Measurements from ENCODE around the gene SSPN. TPM values are rescaled to one million over a fixed set of nuclear protein-coding genes. Genes with fewer than 3 reads are reported as not detected.

SSPN gene
- total and polyA plus RNA-seq, 8 donors: 0.61 to 11.9 (median 4.4) TPM

DNA sequence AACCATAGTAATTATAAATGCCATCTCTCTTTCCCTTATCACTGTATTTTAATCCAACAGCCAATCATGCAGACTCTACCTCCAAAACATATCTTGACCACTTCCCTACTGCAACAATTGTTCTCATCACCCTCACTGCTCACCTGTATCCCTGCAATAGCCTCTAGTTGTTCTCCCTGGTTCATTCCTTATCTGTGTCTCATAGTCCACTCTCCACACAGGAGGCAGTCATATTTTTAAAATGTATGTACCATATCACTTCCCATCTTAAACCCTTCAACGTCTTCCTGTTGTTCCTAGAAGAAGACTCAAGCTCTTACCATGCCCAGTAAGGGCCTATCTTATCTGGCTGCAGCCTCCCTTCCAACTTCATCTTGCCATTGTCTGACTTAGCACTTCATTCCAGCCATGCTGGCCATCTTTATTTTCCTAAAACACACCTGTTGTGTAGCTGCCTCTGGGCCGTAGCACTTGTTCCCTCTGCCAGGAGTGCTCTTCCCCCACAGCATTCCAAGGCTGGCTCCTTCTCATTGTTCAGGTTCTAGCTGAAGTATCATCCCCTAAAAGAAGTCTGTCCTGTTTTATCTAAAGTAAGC, 42.8 kb upstream of the SSPN start:
- FAIRE-seq (no peak), ATAC-seq (no peak), DNase-seq (no peak)
- intact Hi-C loops (cut with DNase I): no loop called here
- Histone ChIP-seq H3K4me1 (peaks cover 12 to 23% (median 20%) of the 10 kb centered on the region in 3 donors), H3K9me3 (no peaks in the 10 kb centered on the region), H3K27me3 (no peaks in the 10 kb centered on the region), H3K4me3 (no peak overlapping the region), H3K27ac (peak overlapping the region in 3 of 4 donors; percentile 29 to 72 (median 40)), H3K36me3 (no peaks in the 10 kb centered on the region)
- 60 to 70% methylated on average over 2 of the region's 2 CpGs for WGBS, 2 donors
- TF ChIP-seq, protein P1, sequence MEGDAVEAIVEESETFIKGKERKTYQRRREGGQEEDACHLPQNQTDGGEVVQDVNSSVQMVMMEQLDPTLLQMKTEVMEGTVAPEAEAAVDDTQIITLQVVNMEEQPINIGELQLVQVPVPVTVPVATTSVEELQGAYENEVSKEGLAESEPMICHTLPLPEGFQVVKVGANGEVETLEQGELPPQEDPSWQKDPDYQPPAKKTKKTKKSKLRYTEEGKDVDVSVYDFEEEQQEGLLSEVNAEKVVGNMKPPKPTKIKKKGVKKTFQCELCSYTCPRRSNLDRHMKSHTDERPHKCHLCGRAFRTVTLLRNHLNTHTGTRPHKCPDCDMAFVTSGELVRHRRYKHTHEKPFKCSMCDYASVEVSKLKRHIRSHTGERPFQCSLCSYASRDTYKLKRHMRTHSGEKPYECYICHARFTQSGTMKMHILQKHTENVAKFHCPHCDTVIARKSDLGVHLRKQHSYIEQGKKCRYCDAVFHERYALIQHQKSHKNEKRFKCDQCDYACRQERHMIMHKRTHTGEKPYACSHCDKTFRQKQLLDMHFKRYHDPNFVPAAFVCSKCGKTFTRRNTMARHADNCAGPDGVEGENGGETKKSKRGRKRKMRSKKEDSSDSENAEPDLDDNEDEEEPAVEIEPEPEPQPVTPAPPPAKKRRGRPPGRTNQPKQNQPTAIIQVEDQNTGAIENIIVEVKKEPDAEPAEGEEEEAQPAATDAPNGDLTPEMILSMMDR (IDR thresholded peaks at IDR 0.05): no peak

DNA sequence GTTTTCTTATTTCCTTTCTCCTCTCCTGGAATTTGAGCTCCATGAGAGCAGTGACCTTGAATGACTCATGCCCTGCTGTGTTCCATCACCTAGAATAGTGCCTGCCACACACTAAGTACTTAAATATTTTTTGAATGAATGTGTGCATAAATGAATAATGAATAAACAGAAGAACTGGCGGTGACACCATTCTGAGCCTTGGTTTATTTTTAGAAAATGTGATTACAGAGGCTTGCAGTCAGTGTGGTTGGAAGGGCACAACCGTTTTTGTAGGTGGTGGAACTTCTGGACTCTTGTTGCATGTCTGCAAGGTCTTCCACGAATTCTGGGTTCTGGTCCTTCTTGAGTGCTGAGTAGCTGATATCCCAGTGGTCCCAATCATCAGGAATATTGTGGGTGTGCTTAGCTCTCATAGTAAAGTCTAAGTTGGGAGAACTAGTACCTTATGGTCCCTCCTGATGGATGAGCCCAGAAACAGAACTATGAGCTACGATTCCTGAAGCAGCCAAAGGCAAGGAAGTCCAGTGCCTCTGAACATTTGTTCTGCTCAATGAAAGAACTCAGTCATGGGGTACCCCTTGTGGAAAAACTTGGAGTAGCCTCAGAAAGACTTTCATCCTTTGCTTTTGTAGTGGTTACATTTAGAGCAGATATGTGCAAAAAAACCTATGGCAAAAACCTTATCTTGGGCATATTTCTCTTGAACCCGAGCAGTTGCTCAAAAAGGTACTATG, 41.8 kb upstream of the SSPN start:
- Histone ChIP-seq H3K27ac (peak overlapping the region in 3 of 4 donors; percentile 40 to 72 (median 68)), H3K27me3 (no peaks in the 10 kb centered on the region), H3K9me3 (no peaks in the 10 kb centered on the region), H3K36me3 (no peaks in the 10 kb centered on the region), H3K4me3 (no peak overlapping the region), H3K4me1 (peaks cover 12 to 23% (median 20%) of the 10 kb centered on the region in 3 donors)
- DNase-seq: peak in 3 of 6 donors; percentile 55 to 71 (median 62)
- WGBS, 2 donors: 23 to 25% methylated on average over 5 of the region's 5 CpGs
- TF ChIP-seq, protein P1 (IDR thresholded peaks at IDR 0.05): peak in 1 of 4 donors; percentile 6
- ATAC-seq: peak; percentile 83 to 89 (median 86)
- FAIRE-seq: peak; percentile 66
- intact Hi-C loops (cut with DNase I): no loop called here

DNA sequence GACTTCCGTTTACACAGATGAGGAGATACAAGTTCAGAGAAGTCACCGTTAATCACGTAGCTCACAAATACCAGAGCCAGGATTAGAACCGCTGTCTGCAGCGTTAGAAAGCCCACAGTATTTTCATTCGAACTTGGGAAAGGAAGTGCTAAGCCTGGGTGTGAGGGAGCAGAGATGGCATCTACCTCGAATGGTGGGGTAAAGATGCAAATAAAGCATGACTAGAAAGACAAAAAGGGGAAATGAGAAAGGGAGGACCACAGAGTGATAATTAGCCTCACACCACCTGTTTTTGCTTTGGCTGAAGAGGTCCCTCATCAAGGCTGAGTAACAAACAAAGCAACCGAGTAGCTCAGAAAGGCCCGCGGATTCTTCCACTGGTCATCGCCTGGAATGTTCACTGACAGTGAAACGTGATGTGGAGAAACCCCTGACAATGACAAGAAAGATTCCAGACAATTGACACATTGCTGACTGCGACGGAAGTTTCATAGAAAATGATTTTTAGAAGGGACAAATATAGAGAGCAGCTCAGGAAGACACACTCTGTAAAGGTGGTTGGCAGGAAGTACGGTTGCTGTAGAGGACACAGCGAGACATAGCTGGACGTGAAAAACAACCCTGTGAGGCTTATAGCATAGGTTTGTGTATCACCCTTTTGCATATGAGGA, 39.0 kb upstream of the SSPN start:
- no peak for DNase-seq
- FAIRE-seq: no peak
- Histone ChIP-seq H3K4me1 (peaks cover 12 to 23% (median 20%) of the 10 kb centered on the region in 3 donors), H3K27me3 (no peaks in the 10 kb centered on the region), H3K4me3 (no peak overlapping the region), H3K36me3 (no peaks in the 10 kb centered on the region), H3K9me3 (no peaks in the 10 kb centered on the region), H3K27ac (peak overlapping the region in 3 of 4 donors; percentile 0 to 72 (median 63))
- intact Hi-C loops (cut with DNase I): no loop called here
- TF ChIP-seq, protein P1 (IDR thresholded peaks at IDR 0.05): no peak
- 71 to 72% methylated on average over 17 of the region's 17 CpGs for WGBS, 2 donors
- peak in 3 of 4 donors; percentile 24 to 39 (median 32) for ATAC-seq

DNA sequence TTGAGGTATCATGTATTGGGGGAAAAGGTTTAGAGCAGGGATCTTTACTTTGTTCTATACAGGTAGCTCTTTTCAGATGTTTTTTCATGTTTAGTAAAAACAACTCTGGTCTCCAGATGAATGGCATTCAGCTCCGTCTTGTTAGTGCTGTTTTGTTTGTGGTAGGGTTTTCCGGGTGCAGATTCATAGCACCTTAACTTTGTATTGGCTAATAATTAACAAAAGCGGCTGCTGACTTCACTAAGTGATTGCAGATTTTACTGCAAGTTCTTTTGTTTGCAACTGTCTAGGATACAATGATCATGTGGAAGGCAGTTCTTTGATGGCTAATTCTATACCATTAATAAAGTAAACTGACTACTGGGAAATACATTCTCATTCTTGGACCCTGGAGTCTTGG, 38.4 kb upstream of the SSPN start:
- FAIRE-seq: no peak
- Histone ChIP-seq H3K27me3 (no peaks in the 10 kb centered on the region), H3K36me3 (no peaks in the 10 kb centered on the region), H3K27ac (peak overlapping the region in 3 of 4 donors; percentile 0 to 72 (median 63)), H3K4me1 (peaks cover 12 to 23% (median 20%) of the 10 kb centered on the region in 3 donors), H3K4me3 (no peak overlapping the region), H3K9me3 (no peaks in the 10 kb centered on the region)
- DNase-seq: peak in 1 of 6 donors; percentile 32
- 10 to 11% methylated on average over 3 of the region's 3 CpGs for WGBS, 2 donors
- TF ChIP-seq, protein P1 (IDR thresholded peaks at IDR 0.05): no peak
- intact Hi-C loops (cut with DNase I): no loop called here
- peak; percentile 62 to 81 (median 74) for ATAC-seq
